Measurements from ENCODE around the gene ARHGAP12. TPM values are rescaled to one million over a fixed set of nuclear protein-coding genes. Genes with fewer than 3 reads are reported as not detected.
"Not testable (repeated sequence)": the region's sequence is repeated elsewhere in the genome, so short reads cannot be mapped to it uniquely, and the experiment has no call there.

ARHGAP12 gene
- total RNA-seq, 1 donor from 2014 or later: 21.1 TPM

DNA sequence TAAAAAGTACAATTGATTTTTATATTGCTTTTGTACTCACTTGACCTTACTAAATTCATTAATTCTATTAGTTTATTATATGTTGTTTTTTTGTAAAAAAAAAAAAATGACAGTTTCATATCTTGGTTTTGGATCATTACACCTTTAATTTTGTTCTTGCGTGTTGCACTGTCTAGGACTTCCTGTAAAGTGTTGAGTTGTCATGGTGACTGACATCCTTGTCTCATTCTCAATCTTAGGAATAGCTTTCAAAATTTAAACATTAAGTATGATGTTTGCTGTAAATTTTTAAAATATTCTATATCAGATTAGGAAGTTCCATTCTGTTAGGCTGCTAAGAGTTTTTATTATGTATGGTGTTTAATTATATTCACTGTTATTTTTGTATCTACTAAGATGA lies 139.1 kb downstream of the ARHGAP12 start:
- DNase-seq (no peak), ATAC-seq (no peak)
- intact Hi-C loops (cut with micrococcal nuclease): no loop called here

DNA sequence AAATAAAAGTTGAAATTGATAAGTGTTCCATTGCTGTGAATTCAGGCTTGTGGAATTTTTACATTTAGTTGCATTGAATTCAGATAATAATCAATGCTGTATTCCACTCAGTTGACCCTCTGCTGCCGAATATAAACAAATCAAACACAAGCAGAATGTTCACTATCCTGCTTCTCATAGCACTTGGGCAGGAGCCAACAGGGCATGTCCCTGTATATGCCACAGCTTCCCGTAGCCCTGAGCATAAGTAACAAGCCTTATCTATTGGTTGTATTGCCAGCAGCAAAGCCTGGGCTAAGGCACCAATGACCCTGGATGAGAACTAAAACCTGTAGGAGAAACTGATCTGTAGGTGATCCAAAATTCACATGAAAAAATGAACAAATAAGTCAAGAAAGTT lies 145.9 kb downstream of the ARHGAP12 start:
- no peak for ATAC-seq
- DNase-seq: no peak
- intact Hi-C loops (cut with micrococcal nuclease): no loop called here

DNA sequence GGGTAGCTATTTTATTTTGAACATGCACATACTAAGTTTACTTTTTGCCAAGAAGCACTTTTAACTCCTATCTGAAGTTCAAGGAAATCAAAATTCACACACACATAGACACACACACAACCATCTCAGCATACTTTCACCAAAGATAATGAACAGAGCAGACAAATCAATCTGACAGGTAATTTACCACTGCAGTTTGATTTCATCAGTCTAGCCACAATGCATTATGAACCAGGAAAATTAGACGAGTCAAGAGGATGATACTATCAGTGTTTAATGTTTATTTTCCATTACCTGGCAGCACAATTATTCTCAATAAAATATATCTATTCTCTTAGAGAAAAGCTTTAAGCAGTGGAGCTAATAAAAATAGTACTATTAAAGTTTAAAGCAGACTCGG lies 147.9 kb downstream of the ARHGAP12 start:
- DNase-seq (no peak), ATAC-seq (no peak)
- intact Hi-C loops (cut with micrococcal nuclease): no loop called here

DNA sequence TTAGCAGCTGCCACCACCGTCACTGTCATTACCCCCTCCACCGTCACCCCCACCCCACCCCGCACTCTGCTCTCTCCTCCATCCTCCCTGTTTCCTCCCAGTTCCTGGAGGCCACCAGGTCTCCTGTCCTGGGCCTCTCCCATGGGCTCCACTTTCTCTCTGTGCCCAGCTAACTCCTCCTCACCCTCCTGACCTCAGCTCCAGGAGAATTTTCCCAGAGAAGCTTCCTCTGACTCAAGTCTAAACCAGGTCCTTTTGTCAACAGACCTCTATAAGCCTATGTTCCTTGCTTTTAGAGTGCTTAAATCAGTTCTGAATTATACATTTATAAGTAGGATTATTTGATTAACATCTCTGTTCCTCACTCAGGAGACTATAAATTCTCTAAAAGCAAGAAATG lies 150.0 kb downstream of the ARHGAP12 start:
- DNase-seq: no peak
- intact Hi-C loops (cut with micrococcal nuclease): no loop called here
- ATAC-seq: no peak

DNA sequence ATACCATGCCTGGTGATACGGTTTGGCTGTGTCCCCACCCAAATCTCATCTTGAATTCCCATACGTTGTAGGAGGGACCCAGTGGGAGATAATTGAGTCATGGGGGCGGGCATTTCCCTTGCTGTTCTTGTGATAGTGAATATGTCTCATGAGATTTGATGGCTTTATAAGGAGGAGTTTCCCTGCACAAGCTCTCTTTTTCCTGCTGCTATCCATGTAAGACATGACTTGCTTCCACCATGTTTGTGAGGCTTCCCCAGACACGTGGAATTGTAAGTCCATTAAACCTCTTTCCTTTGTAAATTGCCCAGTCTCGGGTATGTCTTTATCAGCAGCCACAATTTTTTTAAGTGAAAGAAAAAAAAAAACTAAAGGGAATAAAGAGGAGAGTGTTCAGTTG lies 152.5 kb downstream of the ARHGAP12 start:
- intact Hi-C loops (cut with micrococcal nuclease): no loop called here
- no peak for DNase-seq
- no peak for ATAC-seq

DNA sequence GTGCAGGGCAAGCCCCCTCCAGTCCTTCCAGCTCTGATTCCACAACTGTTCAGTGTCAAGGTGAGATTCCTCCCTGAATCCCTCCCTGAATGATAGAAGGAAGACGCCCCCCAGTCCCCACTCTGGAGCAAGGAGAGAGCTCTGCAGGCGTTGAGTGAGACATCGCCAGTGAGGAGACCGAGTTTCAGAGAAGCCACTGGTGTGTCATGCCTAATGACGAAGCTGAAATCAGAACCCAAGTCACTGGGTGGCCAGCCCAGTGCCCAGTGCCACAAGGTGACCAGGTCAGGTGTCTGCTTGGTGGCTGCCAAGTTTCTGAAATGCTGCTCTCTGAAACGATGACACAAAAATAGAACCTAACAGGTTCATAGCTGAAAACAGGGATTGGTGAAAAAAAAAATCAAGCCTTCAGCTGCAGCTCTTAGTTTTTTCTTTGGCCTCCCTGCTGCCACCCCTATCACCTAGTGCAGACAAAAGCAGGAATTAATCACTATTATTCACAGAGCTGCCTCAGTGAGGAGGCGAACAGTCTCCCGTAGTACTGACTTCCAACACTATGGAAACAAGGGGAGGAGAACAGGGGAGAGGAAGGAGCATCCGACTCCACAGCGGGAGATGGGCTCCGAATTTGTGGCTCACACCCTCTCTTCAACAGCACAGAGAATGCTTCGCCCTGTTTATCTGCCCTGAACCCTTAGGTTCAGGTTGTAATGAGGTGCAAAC lies 153.5 kb downstream of the ARHGAP12 start:
- DNase-seq: no peak
- ATAC-seq: no peak
- intact Hi-C loops (cut with micrococcal nuclease): no loop called here

DNA sequence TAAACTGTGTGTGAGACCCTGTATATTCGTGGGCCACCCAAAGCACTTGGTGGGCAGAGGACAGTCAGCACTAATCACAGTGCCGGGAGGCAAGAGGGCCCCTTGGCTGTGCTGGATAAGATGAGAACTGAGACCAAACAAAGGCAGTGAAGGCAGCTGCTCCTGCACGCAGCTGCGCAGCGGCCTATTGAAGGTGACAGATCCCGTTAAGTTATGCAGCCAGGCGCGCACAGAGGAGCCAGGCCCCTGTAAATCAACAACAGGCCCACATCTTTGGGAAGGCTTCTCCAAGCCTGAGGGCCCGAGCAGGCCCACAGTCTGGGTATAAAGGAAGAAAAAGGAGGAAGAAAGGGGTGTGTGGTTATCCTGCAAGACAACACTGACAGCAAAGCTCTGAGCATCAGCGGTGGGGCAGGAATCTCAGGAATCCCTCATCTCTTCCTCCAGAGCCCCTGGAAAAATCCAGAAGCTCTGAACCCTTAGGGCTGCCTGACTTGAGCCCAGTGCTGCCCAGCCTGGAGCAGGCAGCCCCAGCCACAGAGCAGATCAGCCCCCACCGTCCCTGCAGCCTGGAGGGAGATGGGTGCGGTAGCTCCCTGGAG lies 154.2 kb downstream of the ARHGAP12 start:
- no peak for ATAC-seq
- no peak for DNase-seq
- intact Hi-C loops (cut with micrococcal nuclease): no loop called here

DNA sequence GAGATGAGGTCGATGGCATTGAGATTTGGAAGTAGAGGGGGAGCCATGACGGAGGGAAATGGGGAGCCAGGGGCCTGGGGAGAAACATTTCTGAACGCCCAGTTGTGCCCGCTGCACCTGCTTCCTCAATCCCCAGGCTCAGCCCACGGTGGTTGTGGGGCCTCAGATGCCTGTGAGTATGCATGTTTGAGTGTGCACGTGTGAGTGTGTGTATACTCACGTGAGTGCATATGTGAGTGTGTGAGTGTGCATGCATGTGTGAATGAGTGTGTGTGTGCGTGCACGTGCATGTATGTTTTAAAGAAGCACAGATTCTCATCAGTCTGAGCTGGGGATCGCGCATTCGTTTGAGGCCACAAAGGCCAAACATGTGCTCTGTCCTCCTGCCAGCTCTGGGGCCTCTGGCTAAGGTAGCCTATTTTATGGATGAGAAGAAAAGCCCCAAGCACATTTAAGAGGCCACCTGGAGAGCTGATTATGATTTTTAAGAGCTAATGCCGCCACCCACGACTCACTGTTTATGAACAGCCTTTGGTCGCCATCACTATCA lies 154.8 kb downstream of the ARHGAP12 start:
- ATAC-seq (no peak), DNase-seq (no peak)
- intact Hi-C loops (cut with micrococcal nuclease): no loop called here

DNA sequence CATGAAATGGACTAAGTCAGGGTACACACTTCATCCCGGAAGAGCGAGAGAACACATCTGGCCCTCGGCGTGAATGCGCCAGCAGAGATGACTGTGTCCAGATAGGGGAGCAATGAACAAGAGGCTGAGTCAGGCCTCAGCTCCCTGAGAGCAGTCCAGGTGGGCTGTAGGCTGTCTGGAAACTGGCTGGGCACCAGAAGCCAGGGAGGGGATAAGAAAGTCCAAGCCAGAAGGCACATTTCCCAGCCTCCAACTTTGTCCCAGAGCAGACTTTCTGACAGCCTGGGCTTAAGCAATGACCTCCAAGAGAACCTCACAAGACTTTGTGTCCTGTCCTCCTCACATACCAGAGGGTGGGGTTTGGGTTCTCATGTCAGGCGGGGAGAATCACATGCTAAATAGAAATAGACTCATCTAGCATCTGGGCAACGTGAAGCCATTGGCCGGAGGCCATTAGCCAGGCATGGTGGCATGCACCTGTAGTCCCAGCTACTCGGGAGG lies 157.2 kb downstream of the ARHGAP12 start:
- DNase-seq (peak; percentile 52), ATAC-seq (peak; percentile 83)
- intact Hi-C loops (cut with micrococcal nuclease): no loop called here

DNA sequence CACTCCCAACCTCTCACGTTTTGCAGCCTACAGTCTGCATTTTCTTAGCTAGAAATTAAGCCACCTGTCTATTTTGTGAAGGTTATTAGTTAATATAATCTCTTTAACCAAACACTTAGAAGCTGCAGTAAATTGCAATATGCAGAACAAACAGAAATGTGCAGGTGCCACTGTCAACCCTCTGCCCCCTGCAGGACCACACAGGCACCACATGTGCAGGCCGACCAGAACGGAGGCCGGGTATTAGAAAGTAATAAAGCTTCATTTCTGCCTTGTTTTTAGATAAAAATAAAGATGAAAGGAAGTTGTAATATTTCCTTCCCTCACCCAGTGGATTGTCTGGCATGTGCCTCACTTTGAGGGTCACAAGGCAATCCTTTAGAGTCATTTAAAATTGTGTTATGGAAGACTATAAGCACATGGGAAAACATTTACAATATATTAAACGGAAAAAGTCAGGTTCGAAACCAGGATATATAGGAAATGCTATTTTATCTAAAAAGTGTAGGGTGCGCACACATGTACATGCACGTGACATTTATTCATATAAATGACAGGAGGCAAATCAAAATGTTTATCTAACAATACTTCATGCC lies 158.2 kb downstream of the ARHGAP12 start:
- peak; percentile 71 for DNase-seq
- intact Hi-C loops (cut with micrococcal nuclease): no loop called here
- ATAC-seq: peak; percentile 63

DNA sequence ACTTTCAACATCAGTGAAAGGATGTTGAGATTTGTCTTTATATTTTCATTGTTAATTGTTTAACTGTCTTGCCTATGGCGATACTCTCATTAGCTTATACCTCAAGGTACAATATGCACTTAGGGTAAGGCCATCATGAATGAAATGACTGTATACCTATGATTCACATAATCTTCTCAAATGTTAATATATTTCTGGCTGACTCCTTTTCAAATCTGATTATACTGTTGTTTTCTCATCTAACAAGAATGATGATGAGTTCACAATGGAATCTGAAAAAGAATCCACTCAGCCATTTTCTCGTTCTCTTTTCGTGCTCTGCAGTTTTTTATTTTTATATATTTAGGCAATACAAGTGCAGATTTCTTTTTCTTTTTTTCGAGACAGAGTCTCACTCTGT lies 159.1 kb downstream of the ARHGAP12 start:
- intact Hi-C loops (cut with micrococcal nuclease): no loop called here
- ATAC-seq (no peak), DNase-seq (no peak)

DNA sequence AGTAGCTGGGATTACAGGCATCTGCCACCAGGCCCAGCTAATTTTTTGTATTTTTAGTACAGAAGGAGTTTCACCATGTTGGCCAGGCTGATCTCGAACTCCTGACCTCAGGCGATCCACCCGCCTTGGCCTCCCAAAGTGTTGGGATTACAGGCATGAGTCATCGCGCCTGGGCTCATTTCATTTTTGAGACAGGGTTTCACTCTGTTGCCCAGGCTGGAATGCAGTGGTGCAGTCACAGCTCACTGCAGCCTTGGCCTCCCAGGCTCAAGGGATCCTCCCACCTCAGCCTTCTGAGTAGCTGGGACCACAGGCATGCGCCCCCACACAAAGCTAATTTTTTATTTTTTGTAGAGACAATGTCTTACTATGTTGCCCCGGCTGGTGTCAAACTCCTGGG lies 159.7 kb downstream of the ARHGAP12 start:
- ATAC-seq; intact Hi-C loops (cut with micrococcal nuclease); DNase-seq: not testable (repeated sequence)

DNA sequence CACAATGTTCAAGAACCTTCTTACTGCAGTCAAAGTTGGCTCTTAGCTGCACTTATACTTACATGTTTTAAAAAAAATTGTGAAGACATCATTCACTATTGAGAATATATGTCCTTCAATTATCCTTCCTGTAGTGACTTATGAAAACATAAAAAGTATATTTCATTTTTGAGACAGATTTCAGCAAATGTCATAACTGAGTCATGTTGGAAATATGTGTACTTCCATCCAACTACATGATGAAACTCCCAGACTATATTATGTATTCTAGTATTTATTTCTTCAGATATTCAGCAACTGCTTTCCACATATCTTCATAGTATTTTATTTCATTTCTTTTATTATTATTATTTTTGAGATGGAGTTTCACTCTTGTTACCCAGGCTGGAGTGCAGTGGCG lies 160.2 kb downstream of the ARHGAP12 start:
- ATAC-seq (no peak), DNase-seq (no peak)
- intact Hi-C loops (cut with micrococcal nuclease): no loop called here

DNA sequence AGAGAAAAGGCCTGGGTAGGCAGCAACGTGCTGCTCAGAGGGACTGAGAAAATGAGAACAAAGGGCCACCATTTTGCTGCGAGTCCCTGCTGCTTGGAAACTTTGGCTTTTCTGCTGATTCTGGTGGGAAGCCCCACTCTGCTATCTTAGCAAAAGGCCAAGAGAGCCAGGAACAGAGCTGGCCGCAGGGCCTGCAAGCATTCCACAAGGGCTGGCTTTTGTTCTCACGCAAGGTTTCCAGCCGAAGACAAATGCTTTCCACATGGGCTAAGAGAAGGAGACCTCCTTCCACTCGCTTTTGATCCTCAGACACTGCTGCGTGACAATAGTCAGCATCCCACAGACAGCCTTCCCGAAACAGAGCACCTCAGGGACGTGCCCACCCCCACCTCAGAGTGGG lies 163.1 kb downstream of the ARHGAP12 start:
- intact Hi-C loops (cut with micrococcal nuclease): no loop called here
- ATAC-seq: no peak

DNA sequence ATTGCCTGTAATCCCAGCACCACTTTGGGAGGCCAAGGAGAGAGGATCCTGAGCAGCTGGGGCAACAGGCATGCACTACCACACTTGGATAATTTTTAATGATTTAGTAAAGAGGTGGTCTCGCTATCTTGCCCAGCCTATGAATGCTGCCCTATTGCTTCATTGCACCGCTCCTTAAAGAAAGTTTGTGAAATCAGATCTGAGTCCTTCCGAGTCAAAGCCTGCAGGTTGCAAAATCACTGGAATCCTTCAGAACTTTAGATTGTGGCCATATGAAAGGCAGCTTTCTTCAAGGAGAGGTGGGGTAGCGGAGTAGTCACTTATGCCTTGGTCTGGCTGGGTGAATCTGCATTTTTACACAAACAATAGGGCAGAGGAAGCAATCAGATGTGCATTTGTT lies 166.3 kb downstream of the ARHGAP12 start:
- ATAC-seq (no peak), DNase-seq (no peak)
- intact Hi-C loops (cut with micrococcal nuclease): no loop called here

More for the DNA sequence above, 163.1 kb downstream of the ARHGAP12 start:
- no peak for DNase-seq

DNA sequence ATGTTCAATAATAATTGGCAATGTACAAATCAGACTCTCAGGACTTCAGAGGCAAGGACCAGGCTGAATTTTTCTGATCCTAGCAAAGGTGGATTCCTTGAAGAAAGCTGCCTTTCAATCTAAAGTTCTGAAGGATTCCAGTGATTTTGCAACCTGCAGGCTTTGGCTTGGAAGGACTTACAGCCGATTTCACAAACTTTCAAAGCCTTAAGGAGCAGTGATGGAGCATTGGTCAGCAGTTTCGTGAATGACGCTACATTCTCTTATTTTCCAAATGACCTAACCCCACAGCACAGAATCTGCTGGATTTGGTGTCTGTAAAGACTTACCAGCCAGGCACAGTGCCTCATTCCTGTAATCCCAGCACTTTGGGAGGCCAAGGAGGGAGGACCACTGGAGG lies 167.5 kb downstream of the ARHGAP12 start:
- ATAC-seq (no peak), DNase-seq (no peak)
- intact Hi-C loops (cut with micrococcal nuclease): no loop called here

DNA sequence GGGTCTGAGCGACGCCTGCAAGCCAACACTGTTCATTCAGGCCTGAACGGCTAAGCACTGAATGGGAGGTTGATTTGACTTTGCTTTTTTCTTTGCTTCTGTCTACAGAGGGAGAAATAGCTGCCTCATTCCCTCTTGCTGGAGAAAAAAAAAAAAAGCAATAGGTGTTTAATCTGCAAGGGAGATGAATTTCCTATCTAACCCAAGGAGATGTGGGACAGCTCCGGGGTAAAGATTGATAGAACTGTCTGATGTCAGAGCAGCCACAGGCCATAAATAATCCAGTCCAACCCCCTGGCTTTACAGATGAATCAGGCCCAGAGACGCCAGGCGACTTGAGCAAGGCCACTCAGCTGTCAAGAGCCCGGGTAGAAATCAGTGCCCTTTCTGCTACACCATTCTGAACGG lies 168.0 kb downstream of the ARHGAP12 start:
- no peak for DNase-seq
- no peak for ATAC-seq
- intact Hi-C loops (cut with micrococcal nuclease): no loop called here

DNA sequence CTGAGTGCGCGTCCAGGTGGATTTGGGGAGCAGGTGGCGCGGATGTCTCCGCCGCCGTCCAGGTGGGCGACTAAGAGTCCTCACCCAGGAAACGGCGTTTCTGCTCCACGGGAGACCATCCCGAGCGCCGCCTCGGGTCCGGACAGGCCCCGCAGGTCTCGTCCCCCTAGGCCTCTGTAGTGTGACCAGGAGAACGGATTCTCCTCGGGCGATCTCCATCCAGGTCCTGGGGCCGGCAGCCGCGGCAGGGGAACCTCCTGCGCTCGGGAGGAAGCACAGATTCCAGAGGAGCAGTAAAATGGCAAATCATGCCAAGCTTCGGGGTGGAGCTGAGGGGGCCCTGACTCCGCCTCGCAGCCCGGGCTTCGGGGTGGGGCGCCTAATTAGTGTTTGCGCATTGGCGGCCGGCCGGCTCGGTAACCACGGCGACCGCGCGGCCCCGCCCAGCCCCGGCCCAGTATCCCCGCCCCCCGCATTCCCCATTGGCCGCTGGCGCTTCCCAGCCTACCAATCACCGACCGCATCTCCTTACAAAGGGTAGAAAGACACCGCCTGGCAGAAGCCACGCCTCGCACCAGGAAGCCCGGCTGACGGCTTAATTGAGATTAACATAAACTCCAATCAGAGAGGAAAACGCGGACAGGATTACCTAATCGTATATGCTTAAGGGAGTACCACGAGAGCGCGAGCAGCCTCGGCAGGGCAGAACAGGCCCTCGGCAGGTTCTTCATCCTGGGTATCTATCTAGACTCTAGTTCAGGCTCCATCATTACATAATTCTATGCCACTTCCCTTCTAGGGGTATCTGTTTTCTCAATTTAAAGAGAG lies 168.6 kb downstream of the ARHGAP12 start:
- intact Hi-C loops (cut with micrococcal nuclease): no loop called here
- ATAC-seq: peak; percentile 95
- DNase-seq: peak; percentile 97

DNA sequence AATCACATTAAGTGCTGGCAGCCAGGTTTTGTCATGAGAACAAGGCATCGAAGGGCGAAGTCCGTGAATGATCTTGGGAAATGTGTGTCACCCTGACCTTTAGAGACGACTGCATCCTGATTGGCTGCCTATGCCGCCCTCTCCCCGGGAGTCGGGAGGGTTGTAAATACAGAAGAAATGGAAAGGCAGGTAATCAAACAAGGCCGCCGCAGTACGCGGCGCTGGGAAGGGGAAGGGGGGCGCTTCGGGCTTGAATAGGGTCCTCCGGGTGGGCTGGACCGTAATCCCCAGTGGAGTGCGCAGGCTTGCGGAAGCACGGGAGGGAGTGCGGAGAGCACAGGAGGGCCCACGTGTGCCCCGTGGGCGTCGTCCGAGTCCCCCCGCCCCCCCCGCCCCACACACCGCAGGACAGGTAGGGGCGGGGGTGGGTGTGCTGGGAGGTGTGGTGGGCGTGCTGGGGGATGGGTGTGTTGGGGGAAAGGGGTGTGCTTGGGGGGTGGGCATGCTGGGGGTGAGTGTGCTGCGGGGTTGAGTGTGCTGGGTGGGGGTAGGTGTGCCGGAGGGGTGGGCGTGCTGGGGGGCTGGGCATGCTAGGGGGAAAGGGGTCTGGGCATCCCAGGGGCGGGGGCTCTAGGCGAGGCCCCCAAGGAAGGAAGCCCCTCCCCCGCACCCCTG lies 169.4 kb downstream of the ARHGAP12 start:
- DNase-seq (peak; percentile 58), ATAC-seq (peak; percentile 23)
- intact Hi-C loops (cut with micrococcal nuclease): no loop called here

All from left ventricle myocardium superior (tissue), 1 donor.